ENCODE data around the gene OR5D18.
"Not testable (repeated sequence)": the region's sequence is repeated elsewhere in the genome, so short reads cannot be mapped to it uniquely, and the experiment has no call there.

Gene OR5D18

GRCh38 chr11:55819330-55819729 is at the start of gene OR5D18:
OR5D18 (plus strand) TSS chr11:55819630; CDS start chr11:55819630, 0 bp downstream.
- no peak for DNase-seq (ENCODE audit: low spot score)
- FAIRE-seq: no peak

GRCh38 chr11:55773138-55773537 is 46.3 kb upstream of the OR5D18 start, which contains the start of gene OR5D13:
OR5D13 (plus strand) TSS chr11:55773438; CDS start chr11:55773438, 0 bp downstream.
- no peak for DNase-seq (ENCODE audit: low spot score)
- no peak for FAIRE-seq

DNA sequence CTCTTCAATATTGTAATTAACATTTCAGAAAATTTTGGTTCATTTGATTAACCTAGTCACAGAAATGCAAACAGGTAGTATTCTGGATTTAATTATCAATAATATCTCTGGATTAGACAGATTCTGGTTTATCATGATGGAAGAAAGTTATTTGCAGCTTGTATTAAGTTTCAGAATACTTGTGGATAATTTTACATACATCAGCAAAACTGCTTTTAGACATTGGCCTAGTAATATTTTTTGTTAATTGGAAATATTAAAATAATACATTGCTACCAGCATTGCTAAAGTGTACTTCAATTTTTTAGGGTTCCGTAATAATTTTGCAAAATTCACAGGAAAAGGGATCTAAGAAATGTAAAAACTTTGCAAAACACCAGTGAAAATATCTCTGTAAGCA is 27.8 kb upstream of the OR5D18 start:
- FAIRE-seq: no peak
- no peak for DNase-seq (ENCODE audit: low spot score)

GRCh38 chr11:55793321-55793720 is 26.1 kb upstream of the OR5D18 start:
- DNase-seq (ENCODE audit: low spot score) (no peak), FAIRE-seq (no peak)

DNA sequence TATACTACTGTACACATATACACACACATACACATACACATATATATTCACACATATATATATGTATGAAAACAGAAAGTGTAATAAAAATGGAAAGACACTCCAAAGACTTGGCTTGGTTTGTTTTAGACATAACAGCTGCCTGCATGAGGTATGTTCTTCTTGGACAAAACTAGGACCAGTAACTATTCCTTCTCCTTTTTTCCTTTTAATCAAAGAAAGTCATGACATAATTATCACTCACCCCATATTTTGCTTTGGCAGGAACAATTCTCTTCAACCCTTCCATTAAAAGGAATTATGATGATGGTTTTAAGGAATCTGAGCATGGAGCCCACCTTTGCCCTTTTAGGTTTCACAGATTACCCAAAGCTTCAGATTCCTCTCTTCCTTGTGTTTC is 24.2 kb upstream of the OR5D18 start, which contains the start of gene OR5D14:
Gene OR5D14, plus strand, starts transcription at position 301 of the 400 bp plus-strand sequence. Its CDS starts 0 bp downstream, at position 301.
- DNase-seq (ENCODE audit: low spot score) (no peak), FAIRE-seq (no peak)

GRCh38 chr11:55806248-55806647 is 13.2 kb upstream of the OR5D18 start:
- FAIRE-seq (no peak), DNase-seq (ENCODE audit: low spot score) (no peak)

DNA sequence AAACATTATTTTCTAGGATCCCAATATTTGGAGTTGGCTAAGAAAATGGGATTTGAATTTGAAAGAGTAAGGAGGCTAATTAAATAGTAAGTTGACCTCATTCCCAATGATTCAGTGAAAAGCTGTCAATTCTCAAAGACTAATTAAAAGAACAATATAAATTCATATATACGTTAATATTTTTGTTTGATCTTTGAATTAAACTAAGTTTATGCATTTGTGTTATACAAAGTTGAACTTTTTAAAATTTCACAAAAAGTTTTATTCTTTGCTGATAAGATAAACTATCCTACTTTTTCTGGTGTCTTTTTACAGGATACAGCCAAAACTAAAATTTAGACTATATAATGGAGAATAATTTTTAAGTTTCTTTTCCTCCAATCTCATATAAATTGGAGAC is 8.4 kb upstream of the OR5D18 start, which contains the start of gene OR5L1:
Gene OR5L1, plus strand, starts transcription at position 301 of the 400 bp plus-strand sequence. CDS start 100 bp downstream, outside the sequence.
- DNase-seq (ENCODE audit: low spot score): no peak
- FAIRE-seq: no peak

GRCh38 chr11:55826919-55827318 is 7.5 kb downstream of the OR5D18 start, which contains the start of gene OR5L2:
OR5L2 (plus strand) TSS chr11:55827219; CDS start chr11:55827219, 0 bp downstream.
- DNase-seq (ENCODE audit: low spot score) (no peak), FAIRE-seq (no peak)

DNA sequence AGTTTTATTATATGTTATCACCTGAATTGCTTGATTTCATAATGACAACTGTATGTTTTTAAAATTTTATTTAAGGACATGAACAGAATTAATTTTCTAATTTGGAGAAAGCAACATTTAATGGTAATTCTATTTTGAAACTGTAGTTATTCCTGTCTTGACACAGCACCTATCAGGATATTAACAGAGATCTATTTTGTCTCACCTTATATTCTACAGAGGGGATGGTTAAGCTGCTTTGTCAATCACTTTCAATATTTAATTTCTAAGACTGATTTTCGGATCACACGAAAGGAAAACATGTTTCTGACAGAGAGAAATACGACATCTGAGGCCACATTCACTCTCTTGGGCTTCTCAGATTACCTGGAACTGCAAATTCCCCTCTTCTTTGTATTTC is 19.0 kb downstream of the OR5D18 start, which contains the start of gene OR5D16:
Gene OR5D16, plus strand, starts transcription at position 301 of the 400 bp plus-strand sequence. Its CDS starts 0 bp downstream, at position 301.
- no peak for DNase-seq (ENCODE audit: low spot score)
- no peak for FAIRE-seq

DNA sequence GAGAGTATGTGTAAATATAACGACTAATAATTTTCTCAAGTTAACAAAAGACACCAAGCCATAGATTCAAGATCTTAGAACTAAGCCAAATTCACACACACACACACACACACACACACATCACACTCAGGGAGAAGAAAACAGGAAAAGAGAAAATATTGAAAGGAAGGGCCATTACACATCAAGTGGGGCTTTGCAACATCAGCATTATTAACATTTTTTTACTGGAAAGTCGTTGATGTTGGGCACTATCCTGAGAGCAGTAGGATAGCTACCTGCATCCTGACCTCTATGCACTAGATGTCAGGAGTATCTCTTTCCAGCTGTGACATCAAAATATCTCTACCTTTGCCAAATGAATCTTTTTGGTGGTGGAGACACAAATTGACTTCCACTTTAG is 28.0 kb downstream of the OR5D18 start:
- FAIRE-seq (no peak), DNase-seq (ENCODE audit: low spot score) (no peak)

GRCh38 chr11:55849037-55849436 is 29.6 kb downstream of the OR5D18 start:
- DNase-seq (ENCODE audit: low spot score) (no peak), FAIRE-seq (no peak)

- FAIRE-seq (no peak), DNase-seq (ENCODE audit: low spot score) (no peak)
Observed at GRCh38 chr11:55852141-55852540, 32.7 kb downstream of the OR5D18 start.

DNA sequence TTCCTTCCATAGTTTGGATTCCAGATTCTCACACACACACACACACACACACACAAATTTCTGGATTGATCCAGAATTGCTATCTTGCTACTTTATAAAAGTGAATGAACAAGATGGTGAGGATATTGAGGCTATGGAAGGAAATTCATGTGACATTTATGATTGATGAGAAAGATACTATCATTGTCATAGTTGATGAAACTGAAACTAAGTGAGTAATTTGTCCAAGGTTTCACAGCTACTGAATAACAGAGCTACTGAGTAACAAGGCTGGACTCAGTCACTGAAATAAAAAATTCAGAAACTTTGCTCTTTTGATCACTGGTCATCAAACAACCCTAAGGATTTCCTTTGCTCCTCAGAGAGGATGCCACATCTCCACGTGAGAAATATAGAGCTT is 35.3 kb downstream of the OR5D18 start:
- no peak for DNase-seq (ENCODE audit: low spot score)
- FAIRE-seq: no peak

DNA sequence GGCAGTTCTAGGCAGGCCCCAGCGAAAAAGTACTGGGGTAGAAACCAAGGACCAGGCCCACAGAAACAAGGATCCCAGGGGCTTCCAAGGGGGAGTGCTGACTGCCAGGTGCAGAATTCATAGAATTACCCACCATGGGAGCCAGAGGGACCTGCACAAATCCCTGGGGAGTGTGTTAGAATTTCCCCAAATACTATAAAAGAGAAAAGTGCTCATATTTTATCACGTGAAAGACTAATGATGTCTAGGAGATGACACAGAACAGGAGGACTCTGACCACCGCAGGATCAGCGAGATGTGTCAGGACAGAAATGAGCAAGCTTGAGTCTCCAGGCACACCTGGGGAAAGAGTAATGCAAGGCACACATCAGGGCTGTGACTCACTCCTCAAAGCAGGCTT is 47.9 kb downstream of the OR5D18 start:
- FAIRE-seq; DNase-seq (ENCODE audit: low spot score): not testable (repeated sequence)

Measured in urothelium cell line (cell line).